Ishikawa (cell line): ENCODE results near the gene AKT1.

Experiments
- FOXM1 ChIP-seq: IDR thresholded peaks from 2 replicates; pipeline ENCODE4 v1.6.1; 2012; ENCODE audit warnings: low read depth, borderline replicate concordance
- TEAD4 ChIP-seq: IDR thresholded peaks from 2 replicates; pipeline ENCODE4 v1.6.1; 2012

GRCh38 chr14:104768437-104769323 is 26.9 kb downstream of the AKT1 start:
- no peak for TF ChIP-seq TEAD4
- TF ChIP-seq FOXM1, result no peak
